Activated CD4-positive, alpha-beta T cell treated with anti-CD3 and anti-CD28 coated beads, Interleukin-2, amount 50 U/mL, for 48 hours (primary cell): ENCODE results near the gene MTMR1.

Source experiments
- DNase-seq, 2 experiments: peaks; one replicate each; pipeline ENCODE4 v3.0.0-alpha.2; 2020

The MTMR1 gene

DNA sequence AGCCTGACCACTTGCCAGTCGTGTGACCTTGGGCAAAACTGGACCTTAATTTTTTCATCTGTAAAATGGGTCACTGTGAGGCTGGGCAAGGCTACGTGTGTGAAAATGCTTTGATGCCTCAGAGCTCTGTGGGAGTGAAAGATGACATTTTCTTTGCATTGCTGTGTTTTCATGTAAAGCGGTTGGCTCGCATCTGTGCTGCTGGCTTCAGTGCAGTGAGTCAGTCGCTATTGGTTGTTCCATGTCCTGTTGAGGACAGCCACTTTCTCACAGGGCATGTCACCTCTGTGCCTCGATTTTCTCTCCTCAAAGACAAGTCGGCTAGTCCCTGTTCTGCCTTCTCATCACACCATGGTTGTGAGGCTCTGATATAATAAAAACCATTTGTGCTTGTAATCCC, 4.4 kb downstream of the MTMR1 start:
- DNase-seq, result peak; percentile 18 to 37

DNA sequence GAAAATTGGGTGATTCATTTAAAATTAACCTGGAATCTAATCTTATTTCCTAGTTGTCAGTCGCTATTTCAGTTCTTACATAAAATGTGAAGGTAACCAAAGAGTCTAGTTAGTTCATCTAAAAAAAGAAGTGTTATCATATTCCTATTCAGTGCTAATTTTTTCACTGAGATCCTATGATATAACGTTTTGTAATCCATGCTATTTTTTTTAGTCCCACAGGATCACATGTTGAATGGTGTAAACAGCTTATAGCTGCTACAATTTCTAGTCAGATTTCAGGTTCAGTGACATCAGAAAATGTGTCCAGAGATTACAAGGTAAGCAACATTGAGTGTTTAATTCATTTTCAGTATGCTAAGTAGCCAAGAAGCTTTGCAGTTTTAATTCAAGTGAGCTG, 5.8 kb downstream of the MTMR1 start:
- DNase-seq, result no peak

DNA sequence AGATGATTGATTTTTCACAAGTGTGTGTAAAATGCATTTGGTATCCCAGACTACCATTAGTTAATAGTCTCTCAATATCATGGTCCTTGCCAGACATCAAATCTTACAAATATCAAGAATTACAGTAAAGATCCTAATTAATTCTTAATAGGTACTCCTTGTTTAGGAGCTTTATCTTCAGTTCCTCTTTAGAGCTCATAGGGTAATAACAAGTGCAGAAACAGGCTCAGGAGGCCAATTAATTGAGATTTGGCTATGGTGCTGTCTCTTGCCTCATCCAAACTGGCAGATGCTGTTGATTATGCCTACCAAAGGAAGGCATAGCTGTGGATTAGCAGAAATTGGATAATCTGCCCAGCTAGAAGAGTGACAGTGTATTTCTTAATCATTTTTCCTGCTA, 6.9 kb downstream of the MTMR1 start:
- no peak for DNase-seq

DNA sequence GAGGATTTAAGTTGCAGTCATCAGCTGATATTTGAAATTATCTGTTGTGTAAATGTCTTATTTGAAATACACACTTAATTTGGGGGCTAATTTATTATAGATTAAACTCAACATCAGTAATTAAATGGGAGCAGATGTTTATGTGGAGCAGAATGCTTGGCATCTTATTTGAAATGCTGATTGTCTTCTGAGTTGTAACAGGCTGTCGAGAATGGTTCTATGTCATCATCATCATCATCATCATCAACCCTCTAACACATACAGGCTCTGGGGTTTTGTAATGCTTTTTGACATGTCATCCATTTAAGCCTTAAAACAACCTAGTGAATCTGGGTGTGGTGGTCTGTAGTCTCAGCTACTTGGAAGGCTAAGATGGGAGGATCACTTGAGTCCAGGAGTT, 8.2 kb downstream of the MTMR1 start:
- no peak for DNase-seq

DNA sequence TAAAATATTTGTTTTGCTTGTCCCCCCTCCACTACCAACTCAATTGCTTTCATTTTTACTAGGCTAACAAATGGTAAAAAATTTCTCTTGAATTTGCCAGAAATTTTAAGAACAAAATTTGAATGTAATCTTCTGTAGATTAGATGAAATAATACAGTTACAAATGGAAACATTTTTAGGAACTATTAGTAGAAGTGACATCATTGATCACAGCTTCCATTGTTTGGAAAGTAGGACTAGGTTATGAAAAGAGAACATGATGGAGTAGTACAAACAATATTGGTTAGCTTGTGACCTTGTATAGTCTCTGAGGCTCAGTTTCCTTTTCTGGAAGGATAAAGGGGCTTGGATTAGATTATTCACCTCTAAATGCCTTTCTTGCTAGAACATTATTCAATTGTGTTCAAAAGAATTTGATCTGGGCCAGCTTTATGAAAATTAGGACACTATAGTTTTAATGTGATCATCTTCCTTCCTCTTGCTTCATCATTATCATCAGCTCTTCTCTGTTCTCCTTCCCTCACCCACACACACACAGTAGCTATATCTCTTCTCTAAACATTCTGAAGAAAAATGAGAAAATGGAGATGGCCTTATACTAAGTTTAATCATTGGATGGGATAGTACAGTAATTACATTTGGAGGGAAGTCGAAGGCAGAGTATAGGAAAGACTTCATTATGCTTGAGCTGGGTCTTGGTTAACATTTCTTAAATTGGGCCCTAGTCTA, 9.9 kb downstream of the MTMR1 start:
- no peak for DNase-seq

DNA sequence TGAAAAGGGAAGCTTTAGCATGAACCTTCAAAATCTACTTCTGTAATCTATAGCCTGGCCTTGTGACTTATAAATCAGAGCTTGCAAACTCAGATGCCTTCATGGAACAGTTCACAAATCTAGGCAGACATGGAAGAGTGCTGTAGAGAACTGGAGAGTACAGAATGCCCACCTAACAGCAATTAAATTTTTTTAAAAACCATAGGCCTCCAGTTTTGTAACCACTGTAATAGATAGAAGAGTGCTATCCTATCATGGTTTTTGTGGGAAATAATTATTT, 10.4 kb downstream of the MTMR1 start:
- DNase-seq, result no peak

DNA sequence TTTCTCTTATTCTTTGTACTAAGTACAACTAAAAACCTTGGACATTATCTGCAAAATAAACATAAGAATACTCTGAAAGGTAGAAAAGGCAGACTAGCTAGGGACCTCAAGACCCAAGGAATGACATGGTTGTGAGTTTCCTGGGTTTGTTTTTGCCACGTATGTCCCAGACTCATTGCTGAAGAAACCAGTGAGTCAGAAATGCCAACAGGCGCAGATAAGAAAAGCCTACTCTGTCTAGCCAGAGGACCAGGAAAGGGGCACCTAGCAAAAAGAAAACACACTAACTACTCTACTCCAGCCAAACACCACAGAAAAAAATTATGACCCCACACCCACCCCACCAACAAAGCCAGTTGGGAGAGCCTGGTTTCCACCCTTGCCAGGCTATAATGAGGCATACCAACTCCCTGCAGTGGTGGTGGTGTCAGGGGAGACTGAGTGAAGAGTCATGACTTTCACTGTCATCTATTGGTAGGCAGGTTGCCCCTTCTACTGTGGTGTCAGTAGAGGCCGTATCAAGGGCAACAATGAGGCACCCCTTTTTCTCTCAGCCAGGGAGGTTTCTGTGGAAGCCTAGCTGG, 10.9 kb downstream of the MTMR1 start:
- DNase-seq, result peak; percentile 19 to 44

DNA sequence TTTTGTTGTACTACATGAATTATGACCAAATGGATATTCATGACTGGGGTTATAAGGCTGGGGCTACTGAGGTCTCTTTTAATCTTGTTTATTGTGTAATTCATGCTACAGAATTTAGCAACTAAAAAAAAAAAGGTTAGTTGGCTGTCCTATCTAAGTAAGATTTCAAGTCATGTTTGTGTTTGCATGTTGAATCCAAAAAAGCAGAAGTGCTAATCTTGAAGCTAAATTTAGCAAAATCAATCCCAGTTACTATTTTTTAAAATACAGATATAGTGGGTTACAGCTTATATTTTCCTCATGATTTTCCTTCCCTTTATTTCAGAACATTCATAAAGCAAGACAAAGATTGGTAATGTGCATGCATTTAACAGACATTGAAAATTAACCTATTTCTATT, 19.4 kb downstream of the MTMR1 start:
- DNase-seq, result no peak

DNA sequence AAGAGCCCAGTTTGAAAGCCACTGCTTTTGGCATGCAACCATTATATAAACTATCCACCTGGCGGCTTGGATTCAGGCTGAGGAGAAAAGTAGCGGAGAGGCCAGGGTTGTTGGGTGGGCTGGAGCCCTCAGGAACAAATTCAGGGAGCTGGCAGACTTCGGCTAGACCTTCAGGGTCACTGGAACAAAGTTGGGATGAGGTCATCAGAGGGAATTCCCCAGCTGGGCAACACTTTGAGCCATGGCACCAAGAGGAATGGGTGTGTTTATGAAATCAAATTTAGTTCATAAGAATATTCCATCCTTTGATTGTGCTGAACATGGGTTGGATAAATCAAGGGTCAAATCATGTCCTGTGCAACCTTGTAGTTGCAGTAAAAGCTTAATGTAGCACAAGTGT, 22.0 kb downstream of the MTMR1 start:
- DNase-seq, result no peak

DNA sequence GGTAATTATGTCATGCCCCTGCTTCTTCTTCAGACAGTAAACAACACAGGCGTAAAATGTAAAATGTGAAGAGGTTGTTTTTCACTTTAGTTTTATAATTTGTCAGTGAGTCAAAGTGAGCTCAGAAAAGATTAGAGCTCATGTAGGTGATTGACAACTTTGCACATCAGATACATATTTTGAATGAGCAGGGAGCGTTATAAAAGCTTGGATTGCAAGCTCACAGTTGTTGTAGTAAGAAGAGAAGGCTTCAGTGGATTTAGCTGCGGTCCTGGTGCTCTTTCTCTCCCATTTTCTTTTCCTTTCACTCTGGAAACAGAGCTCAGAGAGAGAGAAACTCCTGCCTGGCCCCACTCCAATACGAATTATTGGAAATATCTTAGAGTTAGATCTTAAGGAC, 26.4 kb downstream of the MTMR1 start:
- no peak for DNase-seq

DNA sequence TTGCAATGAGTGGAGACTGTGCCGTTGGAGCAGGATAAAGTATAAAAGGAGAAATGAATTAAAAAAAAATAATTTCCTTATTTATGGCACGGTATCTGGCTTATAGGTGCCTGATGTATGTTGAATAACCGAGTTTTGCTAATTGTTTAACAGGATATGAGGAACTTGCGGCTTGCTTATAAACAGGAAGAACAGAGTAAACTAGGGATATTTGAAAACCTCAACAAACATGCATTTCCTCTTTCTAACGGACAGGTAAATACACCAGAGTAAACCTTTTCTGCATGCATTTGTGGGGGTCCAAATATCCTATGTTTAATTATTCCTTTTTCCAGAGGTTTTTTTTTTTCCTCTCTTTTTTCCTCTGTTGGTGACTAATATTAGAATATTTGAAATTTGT, 36.8 kb downstream of the MTMR1 start:
- no peak for DNase-seq

DNA sequence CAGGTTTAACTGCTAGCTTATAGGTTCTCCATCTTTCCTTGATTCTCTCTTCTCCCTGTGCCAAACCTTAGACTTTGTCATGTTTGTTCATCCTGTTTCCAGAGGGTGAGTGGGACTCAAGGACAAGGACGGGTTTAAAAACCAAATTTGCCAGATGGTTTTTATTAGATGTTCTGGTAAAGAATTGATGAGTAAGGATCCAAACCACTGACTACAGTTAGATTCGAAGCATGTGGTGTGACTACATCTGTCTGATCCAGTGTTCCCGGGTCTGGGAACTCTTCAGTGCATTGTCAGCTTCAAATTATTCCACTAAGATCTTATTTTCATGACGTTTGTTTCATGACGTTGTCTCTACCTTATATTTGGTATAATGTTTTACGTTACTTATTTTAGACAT, 37.5 kb downstream of the MTMR1 start:
- DNase-seq, result no peak

DNA sequence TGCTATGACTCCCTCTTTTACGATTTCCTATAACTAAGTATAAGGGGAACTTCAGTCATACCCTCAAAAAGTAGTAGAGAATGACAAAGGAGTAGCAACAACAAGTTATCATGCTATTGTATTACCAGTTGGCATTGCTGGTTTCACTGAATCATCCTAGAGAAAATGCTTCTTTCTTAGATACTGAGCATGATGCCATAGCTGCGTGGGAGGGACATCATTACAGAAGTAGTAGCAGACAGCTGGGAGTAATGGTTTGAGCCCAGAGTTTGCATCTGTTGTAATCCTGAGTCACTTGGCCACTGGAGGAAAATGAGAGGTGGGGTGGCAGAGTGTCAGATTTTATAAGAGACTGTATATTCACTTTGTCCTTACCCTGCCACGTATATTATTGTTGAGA, 38.6 kb downstream of the MTMR1 start:
- peak; percentile 38 to 64 for DNase-seq

DNA sequence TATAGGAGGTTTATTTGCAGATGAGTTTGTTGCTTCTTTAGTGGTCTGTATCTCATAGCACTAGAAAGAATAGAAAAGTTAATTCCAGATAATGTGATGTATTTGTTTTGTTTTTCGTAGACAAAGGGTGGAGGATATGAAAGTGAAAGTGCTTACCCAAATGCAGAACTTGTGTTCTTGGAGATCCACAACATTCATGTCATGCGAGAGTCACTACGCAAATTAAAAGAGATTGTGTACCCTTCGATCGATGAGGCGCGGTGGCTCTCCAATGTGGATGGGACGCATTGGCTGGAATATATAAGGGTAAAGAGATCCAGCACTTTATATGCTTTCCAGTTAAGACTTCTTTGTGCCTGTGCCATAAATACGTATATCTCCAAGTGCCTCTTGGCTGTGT, 43.3 kb downstream of the MTMR1 start:
- no peak for DNase-seq

DNA sequence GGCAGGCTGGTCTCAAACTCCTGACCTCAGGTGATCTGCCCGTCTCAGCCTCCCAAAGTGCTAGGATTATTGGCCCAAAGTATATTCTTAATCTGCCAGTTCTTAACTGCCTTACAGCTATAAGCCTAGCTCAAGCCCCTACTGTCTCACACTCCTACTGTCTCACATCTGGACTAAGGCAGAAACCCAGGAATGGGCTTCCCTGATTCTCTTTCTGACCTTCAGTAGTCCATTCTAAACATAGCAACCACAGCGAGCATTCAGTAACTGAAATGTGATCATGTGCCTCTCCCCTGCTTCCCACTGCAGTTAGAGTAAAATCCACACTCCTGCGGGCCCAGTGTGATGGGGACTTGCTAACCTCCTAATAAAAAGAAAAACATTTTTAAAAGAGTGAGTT, 58.9 kb downstream of the MTMR1 start:
- DNase-seq, result no peak

DNA sequence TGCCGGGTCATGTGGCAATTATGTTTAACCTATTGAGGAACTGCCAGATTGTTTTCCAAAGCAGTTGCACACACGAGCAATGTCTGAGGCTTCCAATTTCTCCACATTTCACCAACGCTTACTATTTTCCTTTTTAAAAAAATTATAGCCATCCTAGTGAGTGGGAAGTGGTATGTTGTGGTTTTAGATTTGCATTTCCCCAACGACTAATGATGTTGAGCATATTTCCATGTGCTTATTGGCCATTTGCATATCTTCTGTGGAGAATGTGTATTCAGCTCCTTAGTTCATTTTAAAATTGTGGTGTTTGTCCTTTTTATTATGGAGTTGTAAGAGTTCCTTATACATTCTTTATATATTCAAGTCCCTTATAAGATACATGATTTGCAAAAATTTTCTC, 60.2 kb downstream of the MTMR1 start:
- no peak for DNase-seq

DNA sequence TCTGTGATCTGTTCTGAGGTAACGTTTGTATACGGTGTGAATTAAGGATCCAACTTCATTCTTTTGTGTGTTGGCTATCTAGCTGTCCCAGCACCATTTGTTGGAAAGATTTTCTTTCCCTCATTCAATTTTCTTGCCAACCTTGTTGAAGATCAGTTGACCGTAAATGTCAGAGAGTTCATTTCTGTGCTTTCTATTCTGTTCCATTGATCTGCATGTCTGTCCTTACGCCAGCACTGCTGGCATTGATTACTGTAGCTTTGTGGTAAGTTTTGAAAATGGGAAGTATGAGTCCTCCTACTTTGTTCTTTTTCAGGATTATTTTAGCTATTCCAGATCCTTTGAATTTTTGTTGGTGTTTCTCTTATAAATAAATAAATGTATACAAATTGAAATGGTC, 60.8 kb downstream of the MTMR1 start:
- DNase-seq, result no peak

DNA sequence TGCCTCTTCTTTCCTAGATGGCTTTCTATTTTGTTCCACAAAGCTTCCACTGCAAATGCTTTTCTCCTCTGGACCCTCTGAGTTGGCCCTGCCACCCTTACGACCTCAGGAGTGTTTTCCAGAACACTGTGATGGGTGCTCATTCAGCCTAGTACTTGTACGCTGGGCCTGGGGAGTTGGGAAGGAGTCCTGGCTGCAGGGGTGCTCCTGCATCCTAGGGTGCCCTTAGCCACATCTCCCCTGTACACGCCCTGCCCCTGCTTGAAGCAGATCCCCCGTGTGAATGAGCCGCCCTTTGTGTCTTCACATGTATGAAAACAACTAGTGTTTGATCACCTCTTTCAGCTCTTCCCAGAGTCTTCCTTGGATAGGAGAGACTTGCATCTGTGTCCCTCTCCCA, 64.2 kb downstream of the MTMR1 start:
- no peak for DNase-seq

DNA sequence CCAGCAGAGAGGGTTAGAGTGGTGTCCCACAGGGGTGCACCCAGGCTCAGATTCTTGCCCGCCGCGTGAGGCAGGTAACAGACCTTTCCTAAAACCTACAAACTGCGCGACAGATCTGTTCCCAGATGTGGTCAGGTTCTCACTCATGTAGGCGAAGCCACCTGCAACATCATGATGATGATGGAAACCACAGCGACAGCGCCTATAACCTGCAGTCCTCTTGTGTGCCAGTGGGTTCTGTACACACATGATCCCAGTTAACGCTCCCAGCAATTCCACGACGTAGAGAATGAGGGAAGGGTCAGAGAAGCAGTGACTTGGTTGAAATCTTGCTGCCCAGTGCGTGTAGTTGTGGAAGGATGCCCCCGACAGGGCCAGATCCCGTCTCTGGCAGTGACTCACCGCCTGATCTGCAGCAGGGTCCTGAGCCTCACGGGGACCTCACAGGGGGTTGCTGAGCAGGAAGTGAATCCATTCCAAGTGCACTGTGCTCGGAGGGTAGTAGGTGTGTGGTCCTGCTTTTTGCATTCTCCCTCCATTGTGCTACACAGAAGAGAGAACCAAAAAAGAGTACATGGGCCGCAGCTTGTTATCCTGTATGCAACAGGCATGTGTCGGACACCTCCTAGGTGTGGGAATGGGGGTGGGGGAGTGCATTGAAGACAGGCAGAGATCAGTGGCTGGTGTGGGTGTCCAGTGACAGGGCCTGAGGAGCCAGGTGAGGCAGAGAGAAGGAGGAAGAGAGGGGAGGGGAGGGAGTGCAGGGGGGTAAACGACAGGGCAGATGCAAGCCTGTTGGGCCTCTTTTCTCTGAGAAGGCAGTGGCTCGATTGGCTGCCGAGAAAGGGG, 66.6 kb downstream of the MTMR1 start:
- no peak for DNase-seq

DNA sequence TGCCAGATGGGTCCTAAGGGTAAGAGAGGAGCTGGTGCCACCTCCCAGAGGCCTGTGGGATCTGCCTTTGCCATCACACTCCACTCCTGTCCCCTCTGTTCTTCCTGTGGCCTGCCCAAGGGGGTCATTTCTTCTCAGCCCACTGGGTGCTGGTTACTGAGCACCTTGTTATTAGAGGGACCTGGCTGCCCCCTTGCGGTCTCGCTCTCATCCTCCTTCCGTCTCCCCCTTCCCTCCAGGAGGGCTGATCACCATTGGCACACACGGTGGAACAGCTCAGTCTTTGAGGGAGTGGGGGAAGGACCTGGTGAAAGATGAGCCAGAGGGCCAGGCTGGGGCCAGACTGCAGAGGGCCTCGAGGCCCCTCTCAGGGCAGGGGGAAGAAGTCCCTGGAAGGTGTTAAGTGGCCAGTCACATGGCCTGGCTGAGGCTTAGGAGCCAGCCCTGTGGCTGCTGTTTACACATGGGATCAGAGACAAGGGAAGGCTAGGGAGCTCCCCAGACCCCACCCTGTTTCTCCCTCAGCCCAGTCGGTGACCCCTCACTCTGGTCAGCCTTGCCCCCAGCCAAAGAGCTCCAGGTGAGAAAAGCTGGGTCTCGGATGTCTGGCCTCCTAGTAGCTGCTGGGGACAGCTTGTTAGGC, 68.1 kb downstream of the MTMR1 start:
- DNase-seq, result no peak

DNA sequence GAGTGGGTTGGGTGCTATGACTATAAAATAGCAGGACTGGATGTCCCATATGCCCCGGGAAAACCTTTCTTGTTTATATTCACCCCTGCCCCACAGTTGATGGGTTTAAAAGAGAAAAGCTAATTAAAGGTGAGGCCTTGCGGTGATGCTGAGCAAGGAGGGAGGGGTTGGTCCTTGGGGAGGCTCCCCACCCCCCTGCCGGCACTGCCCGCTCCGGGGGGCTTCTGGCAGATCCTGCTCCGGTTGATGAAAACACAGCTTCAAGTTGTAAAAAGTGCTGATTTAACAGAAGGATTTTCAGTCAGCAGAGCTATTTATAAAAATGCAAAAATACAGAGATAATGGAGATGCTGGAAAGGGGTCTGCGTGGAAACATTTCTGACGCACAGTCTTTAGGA, 68.6 kb downstream of the MTMR1 start:
- DNase-seq, result no peak

DNA sequence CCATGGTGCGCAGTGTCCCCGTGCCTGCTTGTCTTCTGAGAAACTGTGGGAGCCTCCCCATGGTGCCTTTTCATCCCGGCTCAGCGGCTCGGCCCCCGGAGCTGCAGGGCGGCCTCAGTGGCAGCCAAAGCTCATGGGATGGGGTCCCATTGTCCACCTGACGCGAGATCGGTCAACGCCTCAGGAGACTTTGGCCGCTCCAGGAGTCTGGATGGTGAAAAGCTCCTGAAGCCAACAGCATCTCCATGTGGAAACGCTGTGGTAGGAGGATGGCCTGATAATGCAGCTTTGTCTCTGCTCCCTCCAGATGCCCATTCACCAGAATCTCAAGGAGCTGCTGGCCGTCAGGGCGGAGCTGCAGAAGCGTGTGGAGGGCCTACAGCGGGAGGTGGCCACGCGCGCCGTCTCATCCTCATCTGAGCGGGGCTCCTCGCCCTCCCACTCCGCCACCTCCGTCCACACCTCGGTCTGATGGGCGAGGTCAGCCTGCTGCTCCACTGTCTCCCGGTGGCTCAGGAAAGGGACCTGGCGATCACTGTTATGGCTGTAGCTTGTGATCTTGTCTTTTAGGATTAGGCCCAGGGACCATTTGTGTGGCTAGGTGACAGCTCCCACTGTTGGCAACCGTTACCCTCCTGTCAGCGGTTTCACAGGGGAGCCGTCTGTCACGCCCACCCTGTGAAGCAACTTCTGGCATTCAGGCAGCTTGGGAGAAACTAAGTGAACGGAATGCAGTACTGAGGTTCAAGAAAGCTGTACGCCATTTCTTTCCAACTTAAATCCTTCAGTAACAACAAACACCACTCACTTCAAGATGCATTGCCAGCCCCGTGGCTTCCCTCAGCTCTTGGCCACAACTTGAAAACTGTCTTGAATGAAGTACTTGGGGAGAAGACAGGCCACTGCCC, 69.3 kb downstream of the MTMR1 start:
- no peak for DNase-seq

DNA sequence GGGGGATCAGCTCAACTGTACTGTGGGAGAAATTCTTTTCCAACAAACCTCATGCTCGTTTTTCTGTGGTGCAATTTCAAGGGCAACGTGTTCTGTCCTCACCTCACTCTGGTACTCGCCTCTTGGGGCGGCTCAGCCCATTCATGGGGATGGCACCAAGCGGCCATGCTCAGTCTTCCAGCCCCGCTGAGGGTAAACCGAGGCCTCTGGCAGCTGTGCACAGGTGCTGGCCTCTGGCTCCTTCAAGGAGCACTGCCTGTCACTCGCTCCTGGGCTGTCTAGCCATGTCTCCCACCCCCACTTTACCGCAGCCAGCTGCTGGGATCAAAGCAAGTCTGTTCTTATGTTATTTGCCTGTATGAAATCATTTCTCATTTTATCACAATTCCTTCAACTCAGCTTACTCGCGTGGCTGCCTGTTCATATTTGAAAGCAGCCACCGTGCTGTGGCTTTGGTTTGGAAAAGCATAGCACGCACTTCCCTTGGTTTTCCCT, 70.2 kb downstream of the MTMR1 start:
- no peak for DNase-seq
